Motor neuron (in vitro differentiated cells): ENCODE results near the gene KATNB1. TPM values are rescaled to one million over a fixed set of nuclear protein-coding genes. Genes with fewer than 3 reads are reported as not detected.
"Not testable (repeated sequence)": the region's sequence is repeated elsewhere in the genome, so short reads cannot be mapped to it uniquely, and the experiment has no call there.

Experiments
- ATAC-seq, 8 experiments: fragments of 200-7000 bp; cut with Tn5 transposase; replicated peaks in 6 of 8; 2 replicates each; pipeline ENCODE4 v1.8.0; 2021; ENCODE audit warnings: mild to moderate bottlenecking in 8 of 8, moderate library complexity in 8 of 8
- H3K27ac ChIP-seq, 2 donors: fragments of 250-450 bp; sonication (Bioruptor Pico); 2 replicates each; pipeline ENCODE4 v1.9.0; 2021; ENCODE audit warnings: antibody characterized with exemption in 2 of 2, mild to moderate bottlenecking in 2 of 2, moderate library complexity in 1 of 2
- H3K4me1 ChIP-seq, 2 donors: fragments of 250-450 bp; sonication (Bioruptor Pico); replicated peaks in 1 of 2; 2 replicates each; pipeline ENCODE4 v1.6.1; 2021; ENCODE audit warnings: antibody characterized with exemption in 2 of 2, mild to moderate bottlenecking in 2 of 2, moderate library complexity in 1 of 2
- H3K4me3 ChIP-seq, 5 donors: fragments of 250-450 bp; sonication (Bioruptor Pico); 2 replicates each; pipeline ENCODE4 v1.9.0; 2021; ENCODE audit warnings: antibody characterized with exemption in 5 of 5, mild to moderate bottlenecking in 5 of 5, moderate library complexity in 4 of 5
- WGBS, 10 experiments: fragments of 450-650 bp; shearing (Covaris generic); methylation state at CpG; one replicate each; pipeline ENCODE4 v1.0.0; 2022; 5-methylcytosine and 5-hydroxymethylcytosine counted together
- in situ Hi-C, 9 experiments: fragments of 400-800 bp; cut with MboI; loops; one replicate each; pipeline ENCODE4 v1.15.0; 2021; ENCODE audit warnings: low sequenced_read_pairs in 9 of 9, low pct_unique_long_range_greater_than_20kb in 2 of 9; ENCODE audit not compliant: unreplicated experiment in 9 of 9
- total RNA-seq, 8 experiments: library from RNA; unstranded; fragments of 300-600 nt; gene quantifications; 2 replicates each; pipeline versions ENCODE4 v1.2.3 to v1.2.4, GENCODE V29; 2022

KATNB1 gene
- total RNA-seq, 8 experiments from 2014 or later: 20.7 to 41.0 (median 33.0) TPM

DNA sequence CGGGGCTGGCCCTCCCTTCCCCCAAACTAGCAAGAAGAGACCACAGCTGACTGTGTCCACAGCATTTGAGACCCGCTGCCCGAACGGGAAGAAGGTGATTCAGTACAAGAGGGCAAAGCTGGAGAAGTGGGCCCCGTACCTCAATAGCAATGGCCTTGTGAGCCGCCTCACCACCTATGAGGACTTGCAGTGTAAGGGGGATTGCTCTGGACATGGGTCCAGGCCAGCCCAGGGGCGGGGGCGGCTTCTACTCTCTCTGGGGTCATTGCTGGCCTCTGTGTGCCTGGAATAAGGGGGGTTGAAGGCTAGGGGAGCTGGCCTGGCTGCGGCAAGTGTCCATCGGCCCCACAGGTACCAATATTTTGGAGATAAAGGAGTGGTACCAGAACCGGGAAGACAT lies 12.9 kb upstream of the KATNB1 start:
- in situ Hi-C loops: no loop called here
- 68 to 100% (median 87%) methylated on average over 1 to 7 of the region's 11 CpGs; no CpG with 5 or more reads in 5 of the 10 experiments for WGBS, 10 experiments
- Histone ChIP-seq H3K4me3 (no peak overlapping the region), H3K27ac (no peak overlapping the region), H3K4me1 (peaks cover 2% of the 10 kb centered on the region in 2 donors)
- no peak for ATAC-seq

DNA sequence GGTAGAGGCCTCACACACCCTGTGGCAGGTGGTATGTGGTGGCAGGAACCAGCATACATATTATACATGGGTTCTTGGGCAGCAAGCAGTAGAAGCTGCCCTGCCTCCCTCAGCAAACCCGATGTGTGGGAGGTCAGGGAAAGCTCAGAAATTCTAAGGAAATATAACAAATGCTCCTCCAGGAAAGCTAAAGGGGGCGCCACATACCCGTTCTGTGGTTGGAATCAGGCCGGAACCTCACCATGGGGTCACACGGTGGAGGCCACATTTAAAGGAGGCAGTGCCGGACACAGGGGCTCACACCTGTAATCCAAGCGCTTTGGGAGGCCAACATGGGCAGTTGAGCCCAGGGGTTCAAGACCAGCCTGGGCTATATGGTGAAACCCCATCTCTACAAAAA lies 12.4 kb upstream of the KATNB1 start:
- in situ Hi-C loops: no loop called here
- Histone ChIP-seq H3K4me1 (peaks cover 2% of the 10 kb centered on the region in 2 donors), H3K27ac (no peak overlapping the region), H3K4me3 (no peak overlapping the region)
- ATAC-seq: no peak
- WGBS, 10 experiments: 50 to 71% methylated on average over 1 to 7 of the region's 7 CpGs; no CpG with 5 or more reads in 8 of the 10 experiments

DNA sequence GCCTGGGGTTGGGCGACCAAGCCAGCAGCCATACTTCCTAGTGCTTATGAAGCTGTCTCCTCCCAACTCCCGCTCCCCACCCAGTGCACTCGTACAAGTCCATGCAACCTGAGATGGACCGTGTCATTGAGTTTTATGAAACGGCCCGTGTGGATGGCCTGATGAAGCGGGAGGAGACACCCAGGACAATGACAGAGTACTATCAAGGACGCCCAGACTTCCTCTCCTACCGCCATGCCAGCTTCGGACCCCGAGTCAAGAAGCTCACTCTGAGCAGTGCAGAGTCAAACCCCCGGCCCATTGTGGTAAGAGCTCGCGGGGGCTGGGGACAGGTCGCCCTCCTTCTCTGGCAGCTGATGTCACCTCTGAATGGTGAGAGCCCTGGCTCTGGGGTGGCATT lies 11.0 kb upstream of the KATNB1 start:
- ATAC-seq: no peak
- H3K4me3 ChIP-seq: no peak overlapping the region
- WGBS, 10 experiments: 0 to 87% (median 82%) methylated on average over 1 to 11 of the region's 15 CpGs; no CpG with 5 or more reads in 3 of the 10 experiments
- H3K27ac ChIP-seq: no peak overlapping the region
- in situ Hi-C loops: no loop called here
- H3K4me1 ChIP-seq: peaks cover 2% of the 10 kb centered on the region in 2 donors

DNA sequence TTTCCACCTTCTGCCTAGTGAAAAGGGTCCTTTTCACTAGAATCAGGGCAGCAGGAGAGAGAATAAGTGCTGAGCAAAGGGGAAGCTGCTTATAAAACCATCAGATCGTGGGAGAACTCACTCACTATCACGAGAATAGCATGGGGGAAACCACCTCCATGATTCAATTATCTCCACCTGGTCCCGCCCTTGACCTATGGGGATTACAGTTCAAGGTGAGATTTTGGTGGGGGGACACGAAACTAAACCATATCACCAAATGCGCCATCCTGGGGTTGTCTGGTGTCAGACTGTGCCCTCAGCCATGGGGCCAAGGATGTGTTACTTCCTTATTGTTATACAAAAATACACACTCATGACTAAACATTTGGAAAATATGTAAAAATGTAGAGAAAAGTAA lies 10.4 kb upstream of the KATNB1 start:
- Histone ChIP-seq H3K27ac (no peak overlapping the region), H3K4me1 (peaks cover 2% of the 10 kb centered on the region in 2 donors), H3K4me3 (no peak overlapping the region)
- WGBS, 10 experiments: 61 to 78% (median 72%) methylated on average over 3 to 5 of the region's 5 CpGs; no CpG with 5 or more reads in 3 of the 10 experiments
- ATAC-seq: no peak
- in situ Hi-C loops: loop anchor here in 1 of 9 experiments (25.0 kb wide), 1 partner anchor 138 kb away; no protein-coding TSS in a partner anchor

DNA sequence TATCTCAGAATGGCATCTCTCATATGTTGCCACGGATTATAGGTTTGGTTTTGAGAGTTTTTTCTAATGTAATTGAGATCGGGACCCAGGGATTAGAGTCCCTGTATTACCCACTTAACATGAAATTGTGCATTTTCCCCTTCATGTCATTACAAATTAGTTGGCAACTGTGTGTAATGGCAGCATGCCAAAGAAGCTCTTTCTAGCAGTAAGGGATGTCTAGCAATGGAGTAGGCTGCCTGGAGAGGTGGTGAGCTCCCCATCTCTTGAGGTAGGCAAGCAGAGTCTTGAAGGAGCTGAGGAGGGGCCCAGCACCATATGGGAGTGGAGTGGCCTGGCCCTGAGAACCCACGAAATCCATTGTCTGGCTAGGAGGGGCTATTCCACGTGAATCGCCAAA lies 10.0 kb upstream of the KATNB1 start:
- H3K27ac ChIP-seq: no peak overlapping the region
- ATAC-seq: no peak
- in situ Hi-C loops: loop anchor here in 1 of 9 experiments (25.0 kb wide), 1 partner anchor 138 kb away; no protein-coding TSS in a partner anchor
- no peak overlapping the region for H3K4me3 ChIP-seq
- H3K4me1 ChIP-seq: peaks cover 2% of the 10 kb centered on the region in 2 donors
- 13 to 100% (median 65%) methylated on average over 1 to 2 of the region's 5 CpGs; no CpG with 5 or more reads in 1 of the 10 experiments for WGBS, 10 experiments

DNA sequence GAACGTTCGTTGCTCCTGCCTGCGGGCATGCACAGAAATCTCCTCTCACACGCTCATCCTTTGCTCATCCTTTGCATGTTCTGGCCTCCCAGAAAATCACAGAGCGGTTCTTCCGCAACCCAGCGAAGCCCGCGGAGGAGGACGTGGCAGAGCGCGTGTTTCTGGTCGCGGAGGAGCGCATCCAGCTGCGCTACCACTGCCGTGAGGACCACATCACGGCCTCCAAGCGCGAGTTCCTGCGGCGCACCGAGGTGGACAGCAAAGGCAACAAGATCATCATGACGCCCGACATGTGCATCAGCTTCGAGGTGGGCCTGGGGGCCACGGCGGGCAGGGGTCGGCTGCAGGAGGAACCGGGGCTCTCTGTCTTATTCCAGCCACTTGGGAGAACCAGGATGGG lies 9.6 kb upstream of the KATNB1 start:
- 80 to 100% (median 86%) methylated on average over 2 to 18 of the region's 30 CpGs; no CpG with 5 or more reads in 4 of the 10 experiments for WGBS, 10 experiments
- no peak overlapping the region for H3K27ac ChIP-seq
- no peak overlapping the region for H3K4me3 ChIP-seq
- no peak for ATAC-seq
- peaks cover 2% of the 10 kb centered on the region in 2 donors for H3K4me1 ChIP-seq
- in situ Hi-C loops: loop anchor here in 1 of 9 experiments (25.0 kb wide), 1 partner anchor 139 kb away; no protein-coding TSS in a partner anchor

DNA sequence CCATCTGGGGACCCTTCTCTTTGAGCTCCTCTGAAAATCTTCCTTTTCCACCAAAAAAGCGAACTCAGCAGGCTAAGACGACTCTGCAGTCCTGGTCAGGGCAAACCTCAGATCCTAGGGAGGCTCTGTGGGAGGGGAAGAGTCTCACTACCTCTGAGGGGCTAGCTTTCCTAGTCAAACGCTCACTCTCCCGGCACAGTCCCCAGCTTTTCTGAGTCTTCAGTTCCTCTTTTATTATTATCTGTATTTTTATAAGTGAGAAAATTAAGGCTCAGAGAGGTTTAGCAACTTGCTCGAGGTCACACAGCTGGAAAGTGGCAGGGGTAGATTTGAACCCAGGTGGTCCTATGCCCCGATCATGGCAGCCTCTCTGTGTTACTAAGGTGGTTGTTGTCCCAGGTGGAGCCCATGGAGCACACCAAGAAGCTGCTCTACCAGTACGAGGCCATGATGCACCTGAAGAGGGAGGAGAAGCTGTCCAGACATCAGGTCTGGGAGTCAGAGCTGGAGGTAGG lies 9.1 kb upstream of the KATNB1 start:
- no peak overlapping the region for H3K4me3 ChIP-seq
- peaks cover 2% of the 10 kb centered on the region in 2 donors for H3K4me1 ChIP-seq
- in situ Hi-C loops: loop anchor here in 1 of 9 experiments (25.0 kb wide), 1 partner anchor 139 kb away; no protein-coding TSS in a partner anchor
- ATAC-seq: no peak
- no peak overlapping the region for H3K27ac ChIP-seq
- WGBS, 10 experiments: 0 to 90% (median 64%) methylated on average over 1 to 4 of the region's 7 CpGs; no CpG with 5 or more reads in 2 of the 10 experiments

DNA sequence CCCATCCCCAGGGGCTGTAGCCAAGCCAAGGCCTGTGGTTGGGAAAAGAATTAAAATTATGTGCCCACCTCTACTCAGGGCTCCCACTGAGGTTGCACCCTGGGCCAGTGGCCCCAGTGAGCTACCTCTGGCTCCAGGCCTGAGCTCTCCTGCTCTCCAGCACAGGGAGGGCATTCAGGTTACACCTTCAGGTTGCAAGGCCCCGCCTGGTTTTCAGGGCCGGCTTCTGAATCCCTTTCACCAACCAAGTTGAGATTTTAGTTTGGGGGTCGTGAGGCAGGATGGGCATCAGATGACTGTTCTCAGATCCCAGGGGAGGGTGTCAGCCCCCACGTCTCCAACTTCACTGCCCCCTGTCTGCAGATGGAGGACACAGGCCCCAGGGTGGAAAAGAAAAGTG lies 8.0 kb upstream of the KATNB1 start:
- no peak overlapping the region for H3K4me3 ChIP-seq
- no peak overlapping the region for H3K27ac ChIP-seq
- no peak for ATAC-seq
- WGBS, 10 experiments: 40 to 86% (median 72%) methylated on average over 1 to 2 of the region's 4 CpGs; no CpG with 5 or more reads in 7 of the 10 experiments
- H3K4me1 ChIP-seq: peaks cover under 1 to 1% of the 10 kb centered on the region in 2 donors
- in situ Hi-C loops: loop anchor here in 1 of 9 experiments (25.0 kb wide), 1 partner anchor 140 kb away; no protein-coding TSS in a partner anchor

DNA sequence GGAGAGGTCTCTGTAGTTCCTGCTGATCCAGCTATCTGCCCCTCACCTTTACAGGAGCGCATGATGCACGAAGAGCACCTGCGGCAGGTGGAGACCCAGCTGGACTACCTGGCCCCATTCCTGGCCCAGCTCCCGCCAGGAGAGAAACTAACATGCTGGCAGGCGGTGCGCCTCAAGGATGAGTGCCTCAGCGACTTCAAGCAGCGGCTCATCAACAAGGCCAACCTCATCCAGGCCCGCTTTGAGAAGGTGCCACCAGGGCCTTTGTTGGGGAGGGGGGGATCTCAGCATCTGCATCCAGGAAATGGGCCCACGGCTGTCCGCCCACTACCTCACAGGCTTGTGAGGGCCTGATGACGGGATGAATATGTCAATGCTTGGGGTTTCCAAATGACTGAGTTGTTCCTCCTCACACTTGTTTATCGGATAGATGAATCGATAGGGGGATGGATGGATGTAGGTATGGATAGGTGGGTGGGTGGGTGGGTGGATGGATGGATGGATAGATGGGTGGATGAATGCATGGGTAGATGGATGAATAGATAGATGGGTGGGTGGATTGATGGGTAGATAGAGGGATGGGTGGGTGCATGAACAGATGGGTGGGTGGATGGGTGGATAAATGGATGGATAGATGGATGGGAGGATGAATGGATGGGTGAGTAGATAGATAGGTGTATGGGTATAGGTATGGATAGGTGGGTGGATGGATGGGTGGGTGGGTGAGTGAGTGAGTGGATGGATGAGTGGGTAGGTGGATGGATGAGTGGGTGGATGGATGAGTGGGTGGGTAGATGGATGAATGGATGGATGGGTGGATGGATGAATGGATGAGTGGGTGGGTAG lies 7.0 kb upstream of the KATNB1 start:
- no peak overlapping the region for H3K4me3 ChIP-seq
- 75 to 100% (median 95%) methylated on average over 2 to 4 of the region's 14 CpGs; no CpG with 5 or more reads in 7 of the 10 experiments for WGBS, 10 experiments
- H3K4me1 ChIP-seq: no peaks in the 10 kb centered on the region
- in situ Hi-C loops: loop anchor here in 1 of 9 experiments (25.0 kb wide), 1 partner anchor 141 kb away; no protein-coding TSS in a partner anchor
- no peak for ATAC-seq
- H3K27ac ChIP-seq: no peak overlapping the region

DNA sequence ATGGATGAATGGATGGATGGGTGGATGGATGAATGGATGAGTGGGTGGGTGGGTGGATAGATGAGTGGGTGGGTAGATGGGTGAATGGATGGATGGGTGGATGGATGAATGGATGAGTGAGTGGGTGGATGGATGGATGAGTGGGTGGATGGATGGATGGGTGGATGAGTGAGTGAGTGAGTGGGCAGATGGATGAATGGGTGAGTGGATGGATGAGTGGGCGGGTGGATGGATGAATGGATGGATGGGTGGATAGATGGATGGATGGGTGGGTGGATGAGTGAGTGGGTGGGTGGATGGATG lies 6.4 kb upstream of the KATNB1 start:
- WGBS, 10 experiments: 60% methylated on average over 1 of the region's 1 CpG; no CpG with 5 or more reads in 9 of the 10 experiments
- in situ Hi-C loops: loop anchor here in 1 of 9 experiments (25.0 kb wide), 1 partner anchor 142 kb away; no protein-coding TSS in a partner anchor
- Histone ChIP-seq H3K27ac (no peak overlapping the region), H3K4me1 (peaks cover 0 to under 1% of the 10 kb centered on the region in 2 donors), H3K4me3 (no peak overlapping the region)
- no peak for ATAC-seq

DNA sequence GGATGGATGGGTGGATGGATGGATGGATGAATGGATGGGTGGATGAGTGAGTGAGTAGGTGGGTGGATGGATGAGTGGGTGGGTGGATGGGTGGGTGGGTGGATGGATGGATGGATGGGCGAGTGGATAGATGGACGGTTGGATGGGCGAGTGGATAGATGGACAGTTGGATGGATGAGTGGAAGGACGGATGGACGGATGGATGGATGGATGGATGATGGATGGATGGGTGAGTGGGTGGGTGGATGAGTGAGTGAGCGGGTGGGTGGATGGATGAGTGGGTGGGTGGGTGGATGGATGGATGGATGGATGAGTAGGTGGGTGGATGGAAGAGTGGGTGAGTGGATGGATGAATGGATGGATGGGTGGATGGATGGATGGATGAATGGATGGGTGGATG lies 5.7 kb upstream of the KATNB1 start:
- H3K4me3 ChIP-seq, H3K27ac ChIP-seq, H3K4me1 ChIP-seq, ATAC-seq: not testable (repeated sequence)
- no CpG with 5 or more reads among the region's 6 CpGs for WGBS, 10 experiments
- in situ Hi-C loops: loop anchor here in 1 of 9 experiments (25.0 kb wide), 1 partner anchor 143 kb away; no protein-coding TSS in a partner anchor

DNA sequence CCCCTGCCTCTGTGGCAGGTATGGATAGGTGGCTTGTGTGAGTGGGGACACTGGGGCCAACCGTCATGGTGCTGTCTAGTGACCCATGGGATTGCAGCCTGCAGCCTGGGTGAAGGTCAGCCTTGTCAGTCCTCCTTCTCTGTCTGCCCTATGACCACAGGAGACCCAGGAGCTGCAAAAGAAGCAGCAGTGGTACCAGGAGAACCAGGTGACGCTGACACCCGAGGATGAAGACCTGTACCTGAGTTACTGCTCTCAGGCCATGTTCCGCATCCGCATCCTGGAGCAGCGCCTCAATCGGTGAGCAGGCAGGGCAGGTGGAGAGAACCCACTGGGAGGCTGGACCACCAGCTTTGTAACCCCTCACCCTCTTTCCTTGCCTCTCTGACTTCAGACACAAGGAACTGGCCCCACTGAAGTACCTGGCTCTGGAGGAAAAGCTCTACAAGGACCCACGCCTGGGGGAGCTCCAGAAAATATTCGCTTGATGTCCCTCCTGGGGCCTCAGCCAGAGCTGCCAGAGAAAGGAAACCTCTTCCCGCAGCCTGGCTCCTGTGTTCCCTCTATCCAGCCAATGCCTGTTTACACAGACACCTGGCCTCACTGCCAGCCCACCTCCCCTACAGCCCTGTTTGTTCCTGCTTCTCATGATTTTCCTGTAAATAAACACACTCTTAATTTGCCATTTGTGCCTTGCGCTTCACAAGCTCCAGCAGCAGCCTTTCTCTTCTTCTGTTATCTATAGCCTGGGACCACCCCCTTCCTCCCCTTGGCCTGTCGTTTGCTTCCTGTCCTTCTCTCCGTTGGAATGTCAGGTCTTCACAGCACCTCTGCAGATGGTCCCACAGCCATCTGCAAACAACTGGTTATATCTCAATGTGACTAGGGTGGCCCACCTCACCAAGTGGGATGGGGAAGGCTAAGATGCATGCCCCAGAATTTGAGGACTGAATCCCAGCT lies 4.5 kb upstream of the KATNB1 start:
- Histone ChIP-seq H3K4me1 (peaks cover 3 to 5% of the 10 kb centered on the region in 2 donors), H3K27ac (no peak overlapping the region), H3K4me3 (no peak overlapping the region)
- in situ Hi-C loops: loop anchor here in 1 of 9 experiments (25.0 kb wide), 1 partner anchor 144 kb away; no protein-coding TSS in a partner anchor
- 20 to 100% (median 58%) methylated on average over 1 to 13 of the region's 13 CpGs; no CpG with 5 or more reads in 1 of the 10 experiments for WGBS, 10 experiments
- no peak for ATAC-seq
